HG03520 (cell line): ENCODE measurements around the gene DOCK2.
A peak's percentile ranks its signal among the peaks of the same experiment; 100 is the strongest.
"Not testable (repeated sequence)": the region's sequence is repeated elsewhere in the genome, so short reads cannot be mapped to it uniquely, and the experiment has no call there.

ENCODE experiments used
- ATAC-seq: cut with Tn5 transposase; IDR thresholded peaks from one replicate; pipeline ENCODE4 v1.9.1; 2021; ENCODE audit warnings: mild to moderate bottlenecking, moderate library complexity; ENCODE audit not compliant: unreplicated experiment

The DOCK2 gene

DNA sequence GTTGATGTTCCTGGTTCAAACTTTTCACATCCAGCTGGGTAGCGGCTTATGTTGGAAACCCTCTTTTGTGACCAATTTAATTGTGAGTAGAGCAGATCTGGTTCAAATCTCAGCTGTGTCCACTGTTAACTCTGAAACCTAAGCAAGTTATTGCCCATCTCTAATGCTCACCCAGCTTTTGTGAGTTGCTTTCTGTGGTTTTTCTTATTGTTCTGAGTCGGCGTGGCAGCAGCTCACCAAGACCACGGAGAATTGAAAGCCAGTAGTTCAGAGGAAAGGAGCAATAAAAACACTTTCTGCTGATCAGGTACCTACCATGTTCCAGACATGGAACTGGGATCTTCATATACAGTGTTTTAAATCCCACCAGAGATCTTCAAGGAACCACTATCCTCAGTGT is 114.4 kb downstream of the DOCK2 start:
- no peak for ATAC-seq

DNA sequence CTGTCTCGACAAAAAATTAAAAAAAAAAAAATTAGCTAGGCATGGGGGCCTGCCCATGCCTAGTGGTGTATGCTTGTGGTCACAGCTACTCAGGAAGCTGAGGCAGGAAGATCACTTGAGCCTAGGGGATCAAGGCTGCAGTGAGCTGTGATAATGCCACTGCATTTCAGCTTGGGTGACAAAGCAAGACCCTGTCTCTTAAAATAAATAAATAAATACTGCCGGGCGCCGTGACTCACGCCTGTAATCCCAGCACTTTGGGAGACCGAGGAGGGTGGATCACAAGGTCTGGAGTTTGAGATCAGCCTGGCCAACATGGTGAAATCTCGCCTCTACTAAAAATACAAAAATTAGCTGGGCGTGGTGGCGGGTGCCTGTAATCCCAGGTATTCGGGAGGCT is 115.5 kb downstream of the DOCK2 start:
- ATAC-seq = not testable (repeated sequence)

DNA sequence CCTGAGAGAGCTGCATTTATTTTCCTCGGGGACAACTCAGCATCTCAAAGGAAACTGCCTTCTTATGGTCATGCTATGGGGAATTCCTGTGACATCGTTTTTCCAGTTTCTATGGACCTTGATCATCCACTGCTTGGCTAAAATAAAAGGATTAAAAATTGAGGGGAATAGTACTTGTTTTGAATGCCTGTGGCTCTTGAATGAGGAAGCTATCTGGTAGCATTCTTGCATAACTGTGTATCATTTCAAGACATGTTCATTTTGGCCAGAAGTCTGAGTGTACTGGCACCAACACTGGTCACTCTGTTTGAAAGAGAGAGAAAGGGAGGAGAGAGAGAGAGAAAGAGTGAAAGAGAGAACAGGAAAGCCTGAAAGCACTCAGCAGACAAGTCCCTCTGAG is 116.7 kb downstream of the DOCK2 start:
- ATAC-seq = no peak

DNA sequence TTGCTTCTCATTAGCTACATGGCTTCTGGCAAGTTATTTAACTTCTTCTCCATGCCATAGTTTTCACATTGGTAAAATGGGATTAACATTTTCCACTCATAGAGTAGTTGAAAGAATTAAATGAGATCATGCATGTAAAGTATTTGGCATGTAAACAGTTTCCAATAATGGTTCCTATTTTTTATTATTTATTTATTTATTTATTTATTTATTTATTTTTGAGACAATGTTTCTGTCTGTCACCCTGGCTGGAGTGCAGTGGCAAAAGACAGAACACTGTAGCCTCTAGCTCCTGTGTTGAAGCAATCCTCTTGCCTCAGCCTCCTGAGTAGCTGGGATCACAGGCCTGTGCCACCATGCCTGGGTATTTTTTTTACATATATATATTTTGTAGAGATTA is 117.7 kb downstream of the DOCK2 start:
- ATAC-seq = no peak

DNA sequence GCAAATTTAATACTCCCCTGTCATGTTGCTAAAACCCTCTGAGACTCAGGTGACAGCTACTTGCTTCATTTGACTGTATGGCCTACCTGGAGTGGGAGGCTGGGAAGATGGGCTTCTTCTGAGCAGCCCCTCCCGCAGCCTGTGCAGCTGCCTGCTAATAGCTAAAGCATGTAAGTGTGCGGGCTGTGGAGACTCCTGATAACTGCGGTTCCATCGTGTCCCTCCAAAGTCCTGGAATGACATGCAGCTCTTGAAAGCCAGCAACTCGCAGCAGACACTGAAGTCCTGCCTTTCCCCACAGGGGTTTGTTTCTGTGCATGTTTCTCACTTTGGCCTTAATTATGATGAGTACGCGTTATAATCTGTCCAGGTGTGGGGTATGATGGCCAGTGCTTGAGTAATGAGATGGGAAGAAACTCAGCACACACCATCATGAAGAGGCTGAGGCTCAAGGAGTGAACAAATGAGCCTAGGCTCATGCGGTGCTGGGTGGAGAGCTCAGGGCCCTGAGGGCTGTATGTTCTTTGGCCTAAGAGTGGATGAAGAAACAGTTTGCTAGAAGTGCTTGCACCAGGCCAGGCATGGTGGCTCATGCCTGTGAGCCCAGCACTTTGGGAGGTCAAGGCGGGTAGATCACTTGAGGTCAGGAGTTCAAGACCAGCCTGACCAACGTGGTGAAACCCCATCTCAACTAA is 119.1 kb downstream of the DOCK2 start:
- ATAC-seq = no peak

DNA sequence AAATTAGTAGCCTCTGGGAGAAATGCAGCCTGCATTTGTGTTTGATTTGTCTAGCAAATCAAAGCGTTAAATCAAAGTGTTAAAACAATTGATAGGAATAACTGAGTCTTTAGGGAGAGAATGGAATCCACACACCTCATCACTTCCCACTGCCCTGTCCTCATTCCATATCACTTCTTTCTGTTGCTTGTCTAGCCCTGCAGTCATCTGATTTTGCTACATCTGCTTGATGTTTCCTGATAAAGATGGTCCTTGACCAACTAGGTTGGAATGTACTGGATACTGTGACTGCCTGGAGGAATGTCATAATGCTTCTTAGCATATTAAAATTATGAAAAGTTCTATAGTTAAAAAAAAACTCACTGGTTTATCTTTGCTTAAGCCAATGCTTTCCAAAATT is 119.9 kb downstream of the DOCK2 start:
- no peak for ATAC-seq

DNA sequence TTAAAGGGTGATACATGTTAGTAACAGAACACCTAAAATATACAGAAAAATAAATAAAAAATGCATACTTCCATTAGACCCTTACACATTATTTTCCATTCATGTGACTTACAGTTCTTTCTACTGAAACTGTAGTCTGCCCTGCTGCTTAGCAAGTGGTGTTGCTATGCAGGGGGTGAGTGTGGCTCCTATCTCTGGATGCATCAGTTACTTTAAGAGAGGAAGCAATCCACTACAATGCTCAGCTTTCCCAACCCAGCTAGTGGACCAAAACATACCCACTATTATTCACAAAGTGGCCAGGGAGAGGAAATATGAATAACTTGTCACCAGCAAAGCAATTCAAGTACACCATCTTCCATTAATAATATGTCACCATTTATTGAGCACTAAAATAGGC is 121.8 kb downstream of the DOCK2 start:
- ATAC-seq = no peak

DNA sequence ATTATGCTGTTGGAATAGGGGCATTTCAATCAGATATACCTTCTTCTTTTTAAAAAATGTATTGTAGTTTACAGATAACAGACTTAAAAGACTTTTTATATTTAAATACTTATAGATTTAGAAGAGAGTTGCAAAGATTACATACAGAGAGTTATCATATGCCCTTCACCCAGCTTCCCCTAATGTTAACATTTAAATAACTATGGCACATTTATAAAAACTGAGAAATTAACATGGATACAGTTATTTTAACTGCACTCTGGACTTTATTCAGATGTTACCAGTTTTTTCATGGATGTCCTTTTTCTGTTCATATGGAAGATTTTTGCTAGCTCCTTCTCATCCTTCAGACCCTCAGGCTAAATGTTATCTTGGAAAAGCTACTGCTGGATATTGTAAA is 123.2 kb downstream of the DOCK2 start:
- ATAC-seq = no peak

DNA sequence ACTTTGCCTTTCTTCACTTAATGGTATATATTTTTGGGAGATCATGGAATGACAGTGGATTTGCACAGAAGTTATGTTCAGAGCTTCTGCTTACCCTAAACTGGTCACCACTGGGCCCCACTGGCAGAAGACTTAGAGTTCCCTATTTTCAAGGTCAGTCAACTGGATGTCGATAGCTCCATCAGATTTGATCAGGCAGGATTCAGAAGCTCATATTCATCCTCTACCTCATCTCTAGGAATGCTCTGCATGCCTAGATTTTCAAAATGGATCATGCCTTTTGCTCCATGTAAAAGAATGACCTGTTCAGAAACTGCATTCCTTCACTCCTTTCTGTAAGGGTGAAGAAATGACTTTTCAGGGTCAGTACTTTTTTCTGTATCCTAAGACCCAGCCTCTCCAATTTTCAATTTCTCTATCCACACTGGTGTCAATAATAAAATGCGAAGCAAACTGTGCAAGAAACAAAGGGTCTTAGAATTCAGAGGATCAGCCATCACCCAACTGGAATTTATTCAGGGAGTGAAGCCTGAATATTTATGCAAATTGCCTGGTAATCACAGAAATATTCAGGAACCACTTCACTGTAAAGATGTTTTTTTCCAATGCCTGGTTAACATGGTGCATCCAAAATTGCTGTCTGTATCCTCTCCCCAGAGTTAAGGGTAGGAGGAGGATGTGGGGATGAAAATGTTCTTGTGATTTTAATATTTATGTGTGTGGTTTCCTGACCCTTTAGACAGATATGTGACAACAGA is 125.4 kb downstream of the DOCK2 start:
- no peak for ATAC-seq

DNA sequence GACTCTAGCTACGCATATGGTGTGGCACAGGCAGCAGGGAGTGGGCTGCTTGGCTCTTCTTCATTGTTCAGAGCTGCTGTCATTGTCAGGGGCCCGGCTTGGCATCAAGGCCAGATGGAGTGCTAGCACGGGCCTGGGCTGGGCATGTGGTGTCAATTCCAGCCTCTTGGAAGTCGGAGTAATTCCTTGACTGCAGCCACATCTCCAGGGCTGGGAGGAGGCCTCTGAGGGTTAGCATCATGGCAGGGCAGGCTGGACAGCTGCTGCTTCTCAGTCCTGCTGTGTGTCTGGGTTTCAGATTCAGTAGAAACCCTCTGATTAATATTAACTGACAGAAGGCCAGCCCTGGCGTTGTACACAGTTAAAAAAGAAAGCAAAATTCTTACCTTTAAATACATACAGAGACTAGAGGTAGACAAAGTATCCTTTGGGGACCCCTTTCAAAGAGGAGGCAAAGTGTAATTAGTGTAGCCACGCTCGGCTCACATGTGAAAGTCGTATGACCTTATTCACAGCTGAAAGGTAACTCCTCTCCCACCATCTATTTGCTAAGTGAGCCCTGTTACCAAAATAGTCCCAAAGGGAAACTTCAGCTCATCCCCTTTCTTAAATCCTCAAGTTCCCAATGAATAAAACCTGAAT is 126.4 kb downstream of the DOCK2 start:
- peak; percentile 77 for ATAC-seq

DNA sequence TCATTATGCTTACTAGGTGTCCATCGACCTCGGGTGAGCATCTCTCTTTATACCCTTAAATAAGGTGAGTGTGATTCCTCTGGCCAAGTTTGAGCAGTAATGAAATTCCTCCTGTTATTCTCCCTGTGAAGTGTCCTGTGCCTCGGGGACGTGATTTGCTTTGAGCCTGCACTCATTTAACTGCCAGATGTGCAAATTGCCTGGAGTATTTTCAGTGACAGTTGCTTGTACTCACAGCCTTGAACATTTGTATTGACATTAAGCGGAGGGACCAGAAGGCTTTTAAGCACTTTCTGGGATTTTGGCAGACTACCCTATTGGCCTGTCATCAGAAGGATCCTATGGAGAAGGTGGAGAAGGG is 126.9 kb downstream of the DOCK2 start:
- no peak for ATAC-seq

DNA sequence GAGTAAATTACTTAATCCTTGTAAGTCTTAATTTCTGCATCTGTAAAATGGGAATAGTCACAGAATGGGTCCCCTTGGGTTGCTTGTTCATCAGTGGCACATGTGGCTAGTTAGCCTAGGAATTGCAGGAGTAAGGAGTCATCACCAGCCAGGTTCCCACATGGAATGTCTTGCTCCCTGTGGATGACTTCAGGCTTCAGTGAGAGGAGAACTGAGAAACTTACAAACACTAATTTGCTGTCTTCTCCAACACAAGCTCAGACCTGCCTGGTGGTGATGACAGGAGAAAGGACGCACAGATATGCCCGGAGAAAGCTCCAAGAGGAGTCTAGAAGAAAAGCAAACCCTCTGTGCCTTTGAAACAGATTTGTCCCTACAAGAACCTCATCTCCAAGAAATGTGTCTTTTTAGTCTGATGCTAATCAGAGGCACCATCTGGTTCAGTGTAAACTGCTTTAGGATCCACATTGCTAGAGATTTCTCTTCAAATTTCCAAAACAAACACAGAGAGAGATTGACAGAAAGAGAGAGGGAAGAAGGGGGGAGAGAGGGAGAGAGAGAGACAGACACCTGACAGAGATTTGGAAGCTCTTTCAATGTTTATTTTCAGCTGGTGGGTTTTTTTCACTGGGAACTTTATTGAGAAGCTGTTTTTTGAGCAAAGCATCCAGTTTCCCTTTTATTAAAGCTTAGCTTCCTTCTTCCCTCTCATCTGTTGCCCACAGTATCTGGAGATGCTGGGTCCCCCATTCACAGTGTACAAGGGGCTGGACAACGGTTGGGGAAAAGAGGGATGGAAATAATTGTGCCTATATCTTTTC is 128.3 kb downstream of the DOCK2 start:
- ATAC-seq = no peak

DNA sequence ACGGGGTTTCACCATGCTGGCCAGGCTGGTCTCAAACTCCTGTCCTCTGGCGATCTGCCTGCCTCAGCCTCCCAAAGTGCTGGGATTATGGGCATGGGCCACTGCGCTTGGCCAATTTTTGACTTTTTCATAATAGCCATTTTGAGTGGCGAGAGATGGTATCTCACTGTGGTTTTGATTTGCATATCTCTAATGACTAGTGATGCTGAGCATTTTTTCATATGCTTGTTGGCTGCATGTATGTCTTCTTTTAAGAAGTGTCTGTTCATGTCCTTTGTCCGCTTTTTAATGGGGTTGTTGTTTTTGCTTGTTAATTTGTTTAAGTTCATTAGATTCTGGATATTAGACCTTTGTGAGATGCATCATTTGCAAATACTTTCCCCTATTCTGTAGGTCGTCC is 129.9 kb downstream of the DOCK2 start:
- not testable (repeated sequence) for ATAC-seq

DNA sequence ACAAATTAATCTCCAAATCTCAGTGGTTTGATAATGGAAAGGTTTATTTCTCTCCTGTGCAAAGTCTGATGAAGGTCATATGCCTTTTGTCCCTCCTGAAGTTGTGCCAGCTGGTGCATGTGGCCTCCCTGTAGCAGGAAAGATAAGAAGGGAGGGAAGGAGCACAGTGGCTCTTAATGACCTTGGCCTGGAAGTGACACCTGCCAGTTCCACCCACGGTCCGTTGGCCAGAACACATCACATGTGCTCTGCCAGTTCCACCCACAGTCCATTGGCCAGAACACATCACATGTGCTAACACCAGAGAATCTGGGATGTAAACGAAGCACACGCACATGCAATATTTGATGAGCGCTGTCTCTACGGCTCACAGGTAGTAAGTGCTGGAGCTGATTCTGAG is 130.9 kb downstream of the DOCK2 start:
- ATAC-seq = no peak

DNA sequence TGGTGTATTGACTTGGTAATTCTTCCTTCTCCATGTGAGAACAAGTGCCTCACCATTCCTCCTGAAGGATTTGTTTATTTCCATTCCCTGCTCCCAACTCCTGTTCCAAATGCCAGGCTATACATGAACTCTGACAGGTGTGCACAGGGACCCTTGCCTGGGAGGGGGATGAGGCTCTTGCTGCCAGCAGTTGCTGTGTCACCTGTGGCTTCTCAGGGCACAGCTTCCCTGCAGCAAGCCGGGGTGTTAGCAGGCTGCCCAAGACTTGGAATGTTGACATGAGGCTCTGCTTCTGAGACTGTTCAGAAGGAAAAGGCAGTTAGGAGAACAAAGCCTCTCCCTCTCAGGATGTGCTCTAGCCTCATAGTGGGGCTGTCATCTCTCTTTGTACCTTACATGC is 131.3 kb downstream of the DOCK2 start:
- no peak for ATAC-seq

DNA sequence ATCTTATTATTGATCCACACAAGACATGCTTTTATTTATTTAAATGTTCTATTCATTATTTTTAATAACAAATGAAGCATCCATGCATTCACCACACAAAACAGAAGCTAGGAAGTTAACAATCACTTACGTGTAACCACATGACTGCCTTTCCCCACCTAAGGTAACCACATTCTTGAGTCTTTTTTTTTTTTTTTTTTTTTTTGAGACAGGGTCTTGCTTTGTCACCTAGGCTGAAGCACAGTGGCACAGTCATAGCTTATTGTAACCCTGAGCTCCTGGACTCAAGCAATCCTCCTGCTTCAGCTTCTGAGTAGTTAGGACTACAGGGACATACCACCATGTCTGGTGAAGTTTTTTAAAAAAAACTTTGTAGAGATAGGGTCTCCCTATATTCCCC is 133.0 kb downstream of the DOCK2 start:
- no peak for ATAC-seq

DNA sequence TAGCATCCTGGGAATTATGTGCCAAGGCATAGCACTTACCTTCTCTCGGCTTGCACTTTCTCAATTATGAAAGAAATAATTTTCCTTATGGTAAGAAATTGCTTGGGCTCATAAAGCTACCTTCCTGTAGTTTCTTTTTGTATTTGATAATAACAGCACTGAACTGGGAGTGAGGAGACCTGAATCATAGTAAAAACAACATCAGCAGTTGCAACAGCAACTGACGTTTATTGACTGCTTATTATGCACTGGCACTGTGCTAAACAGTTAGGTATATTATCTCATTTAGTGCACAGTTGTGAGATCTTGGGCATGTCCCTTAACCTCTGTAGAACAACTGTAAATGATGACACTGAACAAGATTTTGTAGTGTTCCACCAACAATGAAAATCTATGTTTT is 135.2 kb downstream of the DOCK2 start:
- ATAC-seq = no peak

DNA sequence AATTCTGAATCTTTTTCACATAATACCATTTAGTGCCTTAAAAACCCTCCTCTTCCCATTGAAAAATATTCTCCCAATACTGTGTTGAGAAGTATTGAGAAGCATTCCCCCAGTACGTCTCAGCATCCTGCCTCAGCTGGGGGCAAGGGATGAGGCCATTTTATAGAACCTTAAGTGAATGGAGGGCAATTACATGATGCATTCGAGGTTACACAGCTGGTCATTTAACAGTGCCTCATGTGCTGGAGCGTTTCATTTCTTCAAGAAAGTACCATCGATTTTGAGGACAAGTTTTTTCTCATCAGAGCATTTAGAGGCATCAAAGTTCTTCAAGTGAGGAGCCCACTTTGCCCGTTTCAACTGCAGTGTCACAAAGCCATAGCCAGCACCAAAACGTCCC is 135.6 kb downstream of the DOCK2 start:
- ATAC-seq = no peak

DNA sequence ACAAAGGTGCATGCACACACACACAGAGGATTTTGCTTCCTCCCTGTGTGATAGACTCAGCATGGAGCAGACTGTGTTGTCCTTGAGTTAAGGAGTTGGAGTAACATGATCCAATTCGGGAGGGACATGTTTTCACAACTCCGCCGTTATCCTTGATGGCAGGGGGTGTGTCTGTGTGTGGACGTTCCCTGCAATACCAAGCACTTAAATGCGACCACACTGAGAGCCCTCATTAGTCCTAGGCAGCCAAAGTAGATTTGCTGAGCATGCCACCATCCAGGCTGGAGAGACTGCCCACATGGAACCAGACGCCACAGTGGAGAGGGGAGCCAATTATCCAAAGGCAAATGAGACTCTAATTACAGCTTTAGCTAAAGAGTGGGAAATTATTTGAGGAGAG is 140.1 kb downstream of the DOCK2 start:
- ATAC-seq = no peak

DNA sequence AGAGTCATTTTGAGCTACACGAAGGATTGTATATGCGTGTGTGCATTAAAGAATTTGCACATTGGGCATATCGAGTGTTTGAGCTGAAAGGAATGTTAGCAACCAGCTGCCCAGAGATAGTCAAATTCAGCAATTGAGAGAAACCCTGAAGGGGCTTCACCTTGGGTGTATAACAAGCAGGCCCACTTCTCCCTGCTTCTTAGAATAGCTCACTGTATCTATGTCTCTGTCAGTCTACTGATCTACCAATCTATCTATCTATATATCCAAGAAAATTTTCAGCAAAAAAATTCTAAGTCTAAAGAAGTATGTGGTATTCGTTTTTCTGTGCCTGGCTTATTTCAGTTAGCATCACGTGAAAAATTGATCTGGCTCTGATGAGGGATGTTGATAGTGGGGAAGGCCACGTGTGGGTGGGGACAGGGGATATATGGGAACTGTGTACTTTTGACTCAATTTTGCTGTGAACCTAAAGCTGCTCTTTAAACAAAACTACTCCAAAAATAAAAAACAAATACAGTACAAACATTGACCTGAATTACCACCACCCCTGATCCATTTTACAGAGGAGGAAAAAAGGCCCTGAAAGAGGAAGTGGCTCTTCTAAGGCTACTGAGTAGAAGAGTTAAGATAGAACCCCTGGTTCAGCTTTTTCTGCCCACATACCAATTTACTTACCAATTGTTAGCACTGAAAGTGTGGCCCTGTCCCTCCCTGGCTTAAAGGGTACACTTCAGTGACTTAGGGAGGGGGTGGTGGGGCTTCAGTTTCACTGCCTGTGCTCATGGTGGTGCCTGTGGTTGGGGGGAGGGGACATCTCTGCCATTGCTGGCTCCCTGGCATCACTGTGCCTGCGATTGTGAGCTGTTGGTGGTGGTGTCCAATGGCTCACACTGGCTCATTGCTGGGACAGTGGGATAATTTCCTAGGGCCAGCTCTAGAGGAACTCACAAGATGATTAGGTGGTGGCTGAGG is 141.8 kb downstream of the DOCK2 start:
- peak; percentile 95 for ATAC-seq
